A549 treated with AZD9567 at 1 μM for 4 hours (cell line): ENCODE results near the gene DPM1. TPM values are rescaled to one million over a fixed set of nuclear protein-coding genes. Genes with fewer than 3 reads are reported as not detected.

Experiments
- total RNA-seq: library from RNA; stranded (reverse); fragments of 200-300 nt; extraction: Qiagen RNA extraction; gene quantifications from 5 replicates; pipeline ENCODE4 v1.2.3, GENCODE V29; 2022; ENCODE audit not compliant: insufficient read depth

The DPM1 gene
- total RNA-seq: 69.6 to 81.2 TPM (median 78.7 TPM) in 5 replicates

DNA sequence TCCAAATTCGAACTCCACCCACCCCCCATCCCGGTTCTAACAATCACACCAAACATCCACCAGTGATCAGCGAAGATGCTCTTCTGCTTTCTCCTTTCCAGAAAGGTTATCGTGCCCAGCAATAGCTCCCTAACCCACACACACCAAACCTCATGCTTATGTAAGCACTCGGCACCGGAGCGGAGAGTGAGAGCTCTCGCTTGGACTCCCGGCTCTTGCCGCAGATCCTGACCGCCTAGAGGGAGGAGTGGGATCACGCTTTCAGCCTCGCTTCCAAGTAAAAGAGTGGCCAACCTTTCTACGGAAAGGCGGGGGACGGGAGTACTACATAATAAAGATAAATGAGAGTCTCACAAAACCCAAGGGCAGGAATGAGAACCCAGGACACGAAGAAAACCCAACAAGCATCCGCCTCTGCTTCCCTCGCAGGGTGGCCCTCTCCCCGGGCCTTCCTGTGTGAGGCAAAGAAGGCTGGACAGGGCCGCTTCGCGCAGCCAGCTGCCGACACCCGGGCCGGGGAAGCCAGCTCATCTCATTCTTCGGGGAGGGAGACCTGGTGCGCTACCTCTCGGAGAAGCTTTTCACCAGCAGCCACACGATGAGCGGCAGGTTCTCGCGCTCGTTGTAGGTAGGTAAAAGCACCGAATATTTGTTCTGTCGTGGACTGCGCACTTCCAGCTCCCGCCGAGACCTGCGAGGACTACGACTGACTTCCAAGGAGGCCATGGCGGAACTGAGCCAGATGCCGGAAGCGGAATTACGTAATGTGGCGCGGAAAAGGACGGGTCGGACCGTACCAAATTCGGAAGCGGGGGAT lies at the start of gene DPM1:
DPM1 (minus strand) TSS at position 735 of the 817 bp plus-strand sequence; CDS start at position 726, 9 bp downstream.

DNA sequence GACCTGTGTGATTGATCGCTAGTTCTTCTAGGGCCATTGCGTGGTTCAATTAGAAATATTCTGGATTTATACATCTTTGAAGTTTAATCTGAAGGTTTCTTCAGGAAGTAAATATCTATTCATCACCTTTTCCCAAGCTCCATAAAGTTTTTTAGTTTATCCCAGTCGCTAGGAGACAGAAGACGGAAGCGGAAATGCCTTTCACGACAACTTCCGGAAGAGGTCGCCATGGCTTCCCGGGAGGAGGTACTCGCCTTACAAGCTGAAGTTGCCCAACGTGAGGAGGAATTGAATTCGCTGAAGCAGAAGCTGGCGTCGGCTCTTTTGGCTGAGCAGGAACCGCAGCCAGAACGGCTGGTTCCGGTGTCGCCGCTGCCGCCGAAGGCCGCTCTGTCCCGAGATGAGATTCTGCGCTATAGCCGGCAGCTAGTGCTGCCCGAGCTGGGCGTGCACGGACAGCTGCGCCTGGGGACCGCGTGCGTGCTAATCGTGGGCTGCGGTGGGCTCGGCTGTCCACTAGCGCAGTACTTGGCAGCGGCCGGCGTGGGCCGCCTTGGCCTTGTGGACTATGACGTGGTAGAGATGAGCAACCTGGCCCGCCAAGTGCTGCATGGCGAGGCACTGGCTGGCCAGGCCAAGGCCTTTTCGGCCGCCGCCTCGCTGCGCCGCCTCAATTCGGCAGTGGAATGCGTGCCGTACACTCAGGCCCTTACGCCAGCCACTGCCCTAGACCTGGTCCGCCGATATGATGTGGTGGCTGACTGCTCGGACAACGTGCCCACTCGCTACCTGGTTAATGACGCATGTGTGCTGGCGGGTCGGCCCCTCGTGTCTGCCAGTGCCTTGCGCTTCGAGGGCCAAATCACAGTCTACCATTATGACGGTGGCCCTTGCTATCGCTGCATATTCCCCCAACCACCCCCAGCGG lies 547 bp upstream of the DPM1 start, which contains the start of gene MOCS3:
MOCS3 (plus strand) TSS at position 204 of the 928 bp plus-strand sequence; CDS start at position 229, 25 bp downstream.

GRCh38 chr20:50931306-50932015 lies 26.9 kb downstream of the DPM1 start, which contains the start of gene ADNP:
Gene ADNP (minus strand): TSS chr20:50931437. CDS start chr20:50903996, 27,441 bp downstream.

Other genes starting within 250 kb of the DPM1 start
- 2.4 to 5.0 TPM (median 3.2 TPM) in 5 replicates for gene PARD6B, start 227.0 kb downstream of the DPM1 start, total RNA-seq
- 23.4 to 32.1 TPM (median 29.0 TPM) in 5 replicates for gene BCAS4, start 163.5 kb downstream of the DPM1 start, total RNA-seq
- gene ADNP, start 27.1 kb downstream of the DPM1 start, total RNA-seq: 36.2 to 46.7 TPM (median 38.6 TPM) in 5 replicates
- gene MOCS3, start 286 bp upstream of the DPM1 start, total RNA-seq: 5.6 to 6.4 TPM (median 6.0 TPM) in 5 replicates
- 14.3 to 32.9 TPM (median 21.8 TPM) in 5 replicates for gene KCNG1, start 64.6 kb upstream of the DPM1 start, total RNA-seq